Stimulated activated CD4-positive, alpha-beta T cell treated with anti-CD3 and anti-CD28 coated beads, Interleukin-1b, Interleukin-23, amount 100 ng/mL, for 4 hours (primary cell): ENCODE results near the gene BCL10.
"Not testable (repeated sequence)": the region's sequence is repeated elsewhere in the genome, so short reads cannot be mapped to it uniquely, and the experiment has no call there.

Source experiments
- DNase-seq, 2 donors: peaks; one replicate each; pipeline ENCODE4 v3.0.0-alpha.2; 2020; ENCODE audit warnings: low read depth in 2 of 2

Gene BCL10

GRCh38 chr1:85267313-85267712, 9.1 kb downstream of the BCL10 start:
- no peak for DNase-seq

- DNase-seq = no peak
These were observed 12.3 kb downstream of the BCL10 start for GRCh38 chr1:85264150-85264549.

GRCh38 chr1:85262985-85263384, 13.4 kb downstream of the BCL10 start:
- no peak for DNase-seq

GRCh38 chr1:85259912-85260274, 16.5 kb downstream of the BCL10 start:
- DNase-seq = no peak

GRCh38 chr1:85259118-85259911, 17.1 kb downstream of the BCL10 start, which contains the start of gene C1orf52:
TSS of gene C1orf52 (minus strand) at chr1:85259662. CDS start at chr1:85259633, 29 bp downstream.
- peak; percentile 98 to 99 for DNase-seq

- DNase-seq = peak in 1 of 2 donors; percentile 16
These were observed 17.8 kb downstream of the BCL10 start for GRCh38 chr1:85258536-85259117.

- DNase-seq = not testable (repeated sequence)
These were observed 27.4 kb downstream of the BCL10 start for GRCh38 chr1:85249042-85249441.

- DNase-seq = no peak
These were observed 30.5 kb downstream of the BCL10 start for GRCh38 chr1:85245891-85246290.

- no peak for DNase-seq
These were observed 31.0 kb downstream of the BCL10 start for GRCh38 chr1:85245456-85245855.

GRCh38 chr1:85244271-85245061, 32.0 kb downstream of the BCL10 start:
- no peak for DNase-seq

- no peak for DNase-seq
These were observed 33.1 kb downstream of the BCL10 start for GRCh38 chr1:85243372-85243771.

GRCh38 chr1:85240643-85241042, 35.8 kb downstream of the BCL10 start:
- DNase-seq = no peak

GRCh38 chr1:85240174-85240601, 36.2 kb downstream of the BCL10 start:
- DNase-seq = no peak

- no peak for DNase-seq
These were observed 38.8 kb downstream of the BCL10 start for GRCh38 chr1:85237613-85238012.

- DNase-seq = no peak
These were observed 46.0 kb downstream of the BCL10 start for GRCh38 chr1:85230305-85230977.

GRCh38 chr1:85229574-85230097, 46.8 kb downstream of the BCL10 start:
- DNase-seq = no peak

- DNase-seq = no peak
These were observed 47.5 kb downstream of the BCL10 start for GRCh38 chr1:85228972-85229371.

GRCh38 chr1:85225624-85226380, 50.6 kb downstream of the BCL10 start:
- DNase-seq = no peak

GRCh38 chr1:85224734-85225623, 51.5 kb downstream of the BCL10 start:
- no peak for DNase-seq

- DNase-seq = no peak
These were observed 52.1 kb downstream of the BCL10 start for GRCh38 chr1:85224295-85224694.
